Peyer's patch (tissue), 4 donors: ENCODE measurements around the gene PLAC1.

Experiments
- CTCF ChIP-seq, 6 experiments: fragments of 450-650 bp in 4 of 6; fragments of 200-600 bp in 2 of 6; sonication (generic) in 1 of 6; IDR thresholded peaks; one replicate each; pipeline ENCODE4 v1.5.1; 2017 to 2019; ENCODE audit warnings: antibody characterized with exemption in 6 of 6, mild to moderate bottlenecking in 3 of 6, moderate library complexity in 1 of 6
- POLR2A ChIP-seq, 2 donors: fragments of 450-650 bp; IDR thresholded peaks; one replicate each; pipeline ENCODE4 v1.5.1; 2017; ENCODE audit warnings: antibody characterized with exemption in 2 of 2, mild to moderate bottlenecking in 2 of 2, moderate library complexity in 2 of 2

DNA sequence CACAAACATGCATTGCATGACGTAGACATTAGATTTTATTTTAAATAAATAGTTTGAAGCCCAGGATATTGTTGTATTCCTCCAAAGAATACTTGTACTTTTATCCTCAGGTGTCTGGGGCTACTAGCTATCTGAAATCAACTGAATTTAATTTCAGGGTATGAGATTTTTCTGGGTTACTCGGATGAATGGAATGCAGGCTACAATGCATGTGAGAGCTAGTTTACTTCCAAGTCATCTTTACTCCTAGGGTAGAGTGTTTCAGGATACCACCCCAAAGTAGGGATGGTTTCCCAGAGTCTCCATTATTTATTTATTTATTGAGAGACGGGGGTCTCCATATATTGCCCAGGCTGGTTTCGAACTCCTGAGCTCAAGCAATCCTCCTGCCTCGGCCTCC, 131.9 kb downstream of the PLAC1 start:
- TF ChIP-seq CTCF (IDR thresholded peaks at IDR 0.05) (no peak), POLR2A (IDR thresholded peaks at IDR 0.05) (no peak)
